ENCODE data around the gene FRK. TPM values are rescaled to one million over a fixed set of nuclear protein-coding genes. Genes with fewer than 3 reads are reported as not detected.

Gene FRK
- total RNA-seq, 6 experiments from 2014 or later: 0.02 to 0.03 (median 0.02) TPM; not detected in 1

GRCh38 chr6:116015561-116015960, 45.1 kb downstream of the FRK start:
- no peak overlapping the region for H3K27ac Mint-ChIP-seq
- no peaks in the 10 kb centered on the region for H3K9me3 Mint-ChIP-seq
- TF ChIP-seq CTCF (IDR thresholded peaks at IDR 0.05): no peak
- DNase-seq: no peak
- H3K36me3 Mint-ChIP-seq (ENCODE audit: low read depth): no peaks in the 10 kb centered on the region
- no peaks in the 10 kb centered on the region; the same call in 1 of the 2 replicates for H3K27me3 Mint-ChIP-seq (ENCODE audit: insufficient read depth)
- no peak overlapping the region for H3K4me3 Mint-ChIP-seq
- H3K4me1 Mint-ChIP-seq (ENCODE audit: low read depth): peaks cover 49% of the 10 kb centered on the region

DNA sequence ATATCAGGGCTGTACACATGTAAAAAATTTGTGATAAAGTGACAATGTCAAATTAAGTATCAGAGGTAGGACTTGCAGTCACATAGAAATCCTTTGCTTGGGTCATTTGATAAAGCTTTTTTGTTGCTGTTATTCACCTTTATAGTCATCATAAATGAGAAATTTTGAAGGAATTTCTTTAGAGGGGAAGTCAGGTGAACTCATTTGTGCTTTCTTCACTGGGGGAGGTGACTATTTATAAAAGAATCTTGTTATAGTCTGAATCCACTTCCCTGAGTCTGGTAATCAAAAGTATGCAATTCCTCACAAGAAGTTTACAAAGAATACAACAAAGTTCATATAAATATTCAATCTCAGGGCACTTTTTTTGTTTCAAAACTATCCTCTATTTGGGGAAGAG, 47.7 kb downstream of the FRK start:
- DNase-seq: no peak
- H3K9me3 Mint-ChIP-seq: no peaks in the 10 kb centered on the region
- H3K4me3 Mint-ChIP-seq: no peak overlapping the region
- peak overlapping the region; percentile 13; the same call in 1 of the 2 replicates for H3K27ac Mint-ChIP-seq
- no peak for TF ChIP-seq CTCF (IDR thresholded peaks at IDR 0.05)
- peaks cover 61% of the 10 kb centered on the region for H3K4me1 Mint-ChIP-seq (ENCODE audit: low read depth)
- H3K27me3 Mint-ChIP-seq (ENCODE audit: insufficient read depth): no peaks in the 10 kb centered on the region
- H3K36me3 Mint-ChIP-seq (ENCODE audit: low read depth): no peaks in the 10 kb centered on the region

DNA sequence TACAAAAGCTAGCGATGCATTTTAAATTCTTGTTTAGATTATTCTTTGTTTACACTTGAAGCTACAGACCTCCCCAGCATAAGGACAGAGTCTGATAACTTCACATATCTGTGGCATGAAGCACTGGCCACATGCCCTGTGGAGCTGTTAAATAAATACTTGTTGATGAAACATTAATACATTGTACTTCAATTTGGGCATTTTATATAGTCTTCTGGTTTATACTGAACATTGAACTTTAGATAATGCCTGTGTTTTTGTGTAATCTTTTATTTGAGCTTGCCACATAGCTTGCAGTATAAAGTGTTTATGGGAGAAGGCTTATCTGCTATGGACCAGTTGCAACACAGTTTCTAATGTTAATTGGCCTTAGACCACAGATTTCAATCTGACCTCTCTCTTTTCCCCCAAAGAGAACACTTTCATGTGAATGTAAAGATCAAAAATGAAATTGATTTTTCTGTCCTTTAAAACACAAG, 48.2 kb downstream of the FRK start:
- no peak for DNase-seq
- Mint-ChIP-seq H3K4me3 (no peak overlapping the region), H3K36me3 (ENCODE audit: low read depth) (no peaks in the 10 kb centered on the region), H3K27ac (peak overlapping the region; percentile 13; the same call in 1 of the 2 replicates), H3K4me1 (ENCODE audit: low read depth) (peaks cover 61% of the 10 kb centered on the region), H3K27me3 (ENCODE audit: insufficient read depth) (no peaks in the 10 kb centered on the region), H3K9me3 (no peaks in the 10 kb centered on the region)
- TF ChIP-seq CTCF (IDR thresholded peaks at IDR 0.05): no peak

- Mint-ChIP-seq H3K9me3 (no peaks in the 10 kb centered on the region), H3K4me1 (ENCODE audit: low read depth) (peaks cover 61% of the 10 kb centered on the region), H3K4me3 (no peak overlapping the region), H3K27ac (no peak overlapping the region), H3K36me3 (ENCODE audit: low read depth) (no peaks in the 10 kb centered on the region), H3K27me3 (ENCODE audit: insufficient read depth) (no peaks in the 10 kb centered on the region)
- TF ChIP-seq CTCF (IDR thresholded peaks at IDR 0.05): no peak
- no peak for DNase-seq
Measured at GRCh38 chr6:116011520-116011919, 49.2 kb downstream of the FRK start.

- Mint-ChIP-seq H3K4me1 (ENCODE audit: low read depth) (peaks cover 61% of the 10 kb centered on the region), H3K4me3 (no peak overlapping the region), H3K27ac (no peak overlapping the region), H3K36me3 (ENCODE audit: low read depth) (no peaks in the 10 kb centered on the region), H3K27me3 (ENCODE audit: insufficient read depth) (no peaks in the 10 kb centered on the region), H3K9me3 (no peaks in the 10 kb centered on the region)
- peak; percentile 96 for TF ChIP-seq CTCF (IDR thresholded peaks at IDR 0.05)
- DNase-seq: peak; percentile 73
Measured at GRCh38 chr6:116010790-116011401, 49.8 kb downstream of the FRK start.

Data from HFFc6 (cell line).